GM12874 (cell line): ENCODE data around the gene KITLG.

Experiments used
- TF ChIP-seq, protein P1 (sequence below): IDR thresholded peaks from 2 replicates; pipeline ENCODE4 v1.5.1; 2011; ENCODE audit warnings: low read depth, mild to moderate bottlenecking, control low read depth, low read length, moderate library complexity; ENCODE audit not compliant: insufficient read depth

The KITLG gene

GRCh38 chr12:88552610-88553079 lies 27.6 kb downstream of the KITLG start:
- TF ChIP-seq, protein P1, sequence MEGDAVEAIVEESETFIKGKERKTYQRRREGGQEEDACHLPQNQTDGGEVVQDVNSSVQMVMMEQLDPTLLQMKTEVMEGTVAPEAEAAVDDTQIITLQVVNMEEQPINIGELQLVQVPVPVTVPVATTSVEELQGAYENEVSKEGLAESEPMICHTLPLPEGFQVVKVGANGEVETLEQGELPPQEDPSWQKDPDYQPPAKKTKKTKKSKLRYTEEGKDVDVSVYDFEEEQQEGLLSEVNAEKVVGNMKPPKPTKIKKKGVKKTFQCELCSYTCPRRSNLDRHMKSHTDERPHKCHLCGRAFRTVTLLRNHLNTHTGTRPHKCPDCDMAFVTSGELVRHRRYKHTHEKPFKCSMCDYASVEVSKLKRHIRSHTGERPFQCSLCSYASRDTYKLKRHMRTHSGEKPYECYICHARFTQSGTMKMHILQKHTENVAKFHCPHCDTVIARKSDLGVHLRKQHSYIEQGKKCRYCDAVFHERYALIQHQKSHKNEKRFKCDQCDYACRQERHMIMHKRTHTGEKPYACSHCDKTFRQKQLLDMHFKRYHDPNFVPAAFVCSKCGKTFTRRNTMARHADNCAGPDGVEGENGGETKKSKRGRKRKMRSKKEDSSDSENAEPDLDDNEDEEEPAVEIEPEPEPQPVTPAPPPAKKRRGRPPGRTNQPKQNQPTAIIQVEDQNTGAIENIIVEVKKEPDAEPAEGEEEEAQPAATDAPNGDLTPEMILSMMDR = no peak

DNA sequence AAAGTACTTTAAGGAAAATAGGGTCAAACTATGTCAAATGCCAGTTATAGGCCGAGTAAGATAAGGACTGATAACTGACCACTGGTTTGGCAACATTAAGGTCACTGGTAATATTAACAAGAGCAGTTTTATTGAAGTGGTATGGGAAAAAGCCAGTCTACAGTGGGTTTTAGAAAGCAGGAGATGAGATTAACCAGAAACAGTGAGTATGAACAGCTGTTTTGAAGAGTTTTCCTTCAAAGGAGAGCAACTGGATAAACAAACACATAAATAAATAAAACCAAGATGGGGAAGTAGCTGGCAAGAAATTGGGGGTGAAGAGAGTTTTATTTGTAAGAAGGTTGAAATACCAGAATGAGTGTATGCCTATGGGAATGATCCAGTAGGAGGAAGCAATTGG lies 30.3 kb downstream of the KITLG start:
- TF ChIP-seq, protein P1 = no peak

DNA sequence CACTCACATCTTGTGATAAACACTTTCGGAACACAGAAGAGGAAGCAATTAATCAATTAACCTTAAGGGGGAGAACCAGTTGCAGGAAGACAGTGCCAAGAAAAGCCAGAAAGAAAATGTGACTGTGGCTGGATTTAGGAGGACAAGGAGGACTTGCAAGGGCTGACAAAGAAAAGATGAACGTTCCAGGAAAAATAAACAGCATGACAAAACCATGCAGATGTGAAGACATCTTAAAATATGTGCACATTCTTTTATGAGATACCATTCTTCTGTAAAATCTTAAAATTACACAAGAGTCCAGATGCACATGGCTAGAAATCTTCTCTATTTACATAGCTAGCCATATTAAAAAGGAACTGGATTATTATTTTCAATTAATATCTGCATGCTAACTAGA lies 33.4 kb downstream of the KITLG start:
- TF ChIP-seq, protein P1 = no peak

DNA sequence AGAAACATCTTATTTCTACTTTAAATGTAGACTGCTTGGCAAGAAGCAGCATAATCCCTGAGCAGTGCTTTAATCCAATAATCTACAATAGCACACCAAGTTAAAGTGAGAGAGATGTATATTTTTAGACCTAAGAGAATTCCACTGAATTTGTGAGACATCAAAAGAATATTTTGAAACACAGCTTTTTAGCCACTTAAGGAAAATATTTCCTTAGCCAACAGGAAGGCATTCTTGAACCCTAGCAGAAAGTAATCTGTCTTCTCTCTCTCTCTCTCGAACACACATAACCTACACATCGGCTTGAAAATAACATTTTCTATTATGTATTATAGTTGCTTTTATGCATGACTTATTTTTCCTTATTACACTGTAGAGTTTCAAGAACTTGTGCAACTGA lies 34.0 kb downstream of the KITLG start:
- TF ChIP-seq, protein P1 = no peak

- TF ChIP-seq, protein P1 = no peak
These were observed 35.0 kb downstream of the KITLG start for GRCh38 chr12:88544991-88545980.

- TF ChIP-seq, protein P1 = no peak
These were observed 40.4 kb downstream of the KITLG start for GRCh38 chr12:88539893-88540292.

DNA sequence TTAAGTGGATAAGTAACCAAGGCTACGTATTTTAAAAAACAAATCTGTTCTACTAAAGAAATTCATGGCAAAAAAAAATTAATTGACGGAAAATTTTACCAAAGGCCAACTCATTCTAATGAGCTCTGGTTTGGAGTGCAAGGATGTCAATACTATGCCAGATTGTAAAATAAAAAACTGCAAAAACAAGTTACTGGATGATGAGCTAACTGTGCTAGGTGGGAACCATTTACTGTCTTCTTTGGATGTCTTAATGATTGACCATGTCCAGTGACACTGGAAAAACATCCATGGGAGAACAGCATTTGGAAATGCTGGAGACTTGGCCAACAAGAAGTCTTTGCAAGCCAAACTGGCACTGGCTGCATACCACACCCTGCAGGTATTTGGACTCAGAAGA lies 41.6 kb downstream of the KITLG start:
- TF ChIP-seq, protein P1 = no peak
